NCI-H2227 (cell line): ENCODE data around the gene ZSCAN10.
"Not testable (repeated sequence)": the region's sequence is repeated elsewhere in the genome, so short reads cannot be mapped to it uniquely, and the experiment has no call there.

Experiments used
- DNase-seq: peaks from one replicate; lab custom pipeline; 2025; ENCODE audit not compliant: unreplicated experiment; lab: John Stamatoyannopoulos, UW

ZSCAN10 gene

GRCh38 chr16:3086596-3087242 is 12.4 kb downstream of the ZSCAN10 start:
- DNase-seq: no peak

GRCh38 chr16:3085868-3086595 is 13.1 kb downstream of the ZSCAN10 start:
- DNase-seq: no peak

- no peak for DNase-seq
Measured at GRCh38 chr16:3084969-3085670, 14.0 kb downstream of the ZSCAN10 start.

- no peak for DNase-seq
Measured at GRCh38 chr16:3084491-3084890, 14.6 kb downstream of the ZSCAN10 start.

- not testable (repeated sequence) for DNase-seq
Measured at GRCh38 chr16:3083408-3083807, 15.7 kb downstream of the ZSCAN10 start.

GRCh38 chr16:3081957-3082356 is 17.1 kb downstream of the ZSCAN10 start:
- DNase-seq: not testable (repeated sequence)

GRCh38 chr16:3080024-3080423 is 19.1 kb downstream of the ZSCAN10 start:
- no peak for DNase-seq

- DNase-seq: no peak
Measured at GRCh38 chr16:3076577-3076976, 22.5 kb downstream of the ZSCAN10 start.

- DNase-seq: not testable (repeated sequence)
Measured at GRCh38 chr16:3075946-3076345, 23.1 kb downstream of the ZSCAN10 start.

GRCh38 chr16:3075523-3075915 is 23.6 kb downstream of the ZSCAN10 start:
- no peak for DNase-seq

GRCh38 chr16:3074860-3075522 is 24.1 kb downstream of the ZSCAN10 start:
- DNase-seq: no peak

GRCh38 chr16:3073448-3073847 is 25.6 kb downstream of the ZSCAN10 start:
- DNase-seq: no peak

- DNase-seq: not testable (repeated sequence)
Measured at GRCh38 chr16:3072576-3073263, 26.4 kb downstream of the ZSCAN10 start.

- not testable (repeated sequence) for DNase-seq
Measured at GRCh38 chr16:3072148-3072547, 26.9 kb downstream of the ZSCAN10 start.

GRCh38 chr16:3071655-3072054 is 27.4 kb downstream of the ZSCAN10 start:
- no peak for DNase-seq

- no peak for DNase-seq
Measured at GRCh38 chr16:3070608-3071111, 28.4 kb downstream of the ZSCAN10 start.

GRCh38 chr16:3069146-3069545 is 29.9 kb downstream of the ZSCAN10 start:
- not testable (repeated sequence) for DNase-seq

- DNase-seq: no peak
Measured at GRCh38 chr16:3068487-3068886, 30.6 kb downstream of the ZSCAN10 start.

GRCh38 chr16:3066440-3066748 is 32.7 kb downstream of the ZSCAN10 start:
- DNase-seq: no peak

GRCh38 chr16:3065742-3066439 is 33.2 kb downstream of the ZSCAN10 start:
- no peak for DNase-seq
